ENCODE data around the gene HPS4.
A peak's percentile ranks its signal among the peaks of the same experiment; 100 is the strongest.

The HPS4 gene

GRCh38 chr22:26463101-26463661, 20.4 kb downstream of the HPS4 start:
- H3K27ac Mint-ChIP-seq: no peak overlapping the region
- H3K36me3 Mint-ChIP-seq: peaks cover 75% of the 10 kb centered on the region
- no peak for ATAC-seq
- no peak overlapping the region for H3K4me3 Mint-ChIP-seq
- H3K4me1 Mint-ChIP-seq: no peaks in the 10 kb centered on the region
- H3K9me3 Mint-ChIP-seq: no peaks in the 10 kb centered on the region
- no peak for DNase-seq (ENCODE audit: low spot score in 2 of 2)

GRCh38 chr22:26462641-26463040, 20.9 kb downstream of the HPS4 start:
- Mint-ChIP-seq H3K9me3 (no peaks in the 10 kb centered on the region), H3K4me1 (no peaks in the 10 kb centered on the region), H3K27ac (no peak overlapping the region), H3K4me3 (no peak overlapping the region), H3K36me3 (peaks cover 75% of the 10 kb centered on the region)
- DNase-seq (ENCODE audit: low spot score in 2 of 2) (no peak), ATAC-seq (no peak)

- DNase-seq (ENCODE audit: low spot score in 2 of 2): no peak
- peaks cover 75% of the 10 kb centered on the region for H3K36me3 Mint-ChIP-seq
- H3K9me3 Mint-ChIP-seq: no peaks in the 10 kb centered on the region
- no peaks in the 10 kb centered on the region for H3K4me1 Mint-ChIP-seq
- no peak overlapping the region for H3K27ac Mint-ChIP-seq
- H3K4me3 Mint-ChIP-seq: no peak overlapping the region
- ATAC-seq: no peak
These were observed 21.5 kb downstream of the HPS4 start for GRCh38 chr22:26462051-26462450.

GRCh38 chr22:26461188-26461810, 22.3 kb downstream of the HPS4 start:
- Mint-ChIP-seq H3K9me3 (no peaks in the 10 kb centered on the region), H3K4me1 (no peaks in the 10 kb centered on the region), H3K4me3 (no peak overlapping the region), H3K27ac (no peak overlapping the region), H3K36me3 (peaks cover 75% of the 10 kb centered on the region)
- DNase-seq (ENCODE audit: low spot score in 2 of 2) (peak; percentile 15 to 64), ATAC-seq (no peak)

- Mint-ChIP-seq H3K27ac (no peak overlapping the region), H3K4me3 (no peak overlapping the region), H3K9me3 (no peaks in the 10 kb centered on the region), H3K36me3 (peaks cover 68% of the 10 kb centered on the region), H3K4me1 (no peaks in the 10 kb centered on the region)
- ATAC-seq: no peak
- DNase-seq (ENCODE audit: low spot score in 2 of 2): no peak
These were observed 23.4 kb downstream of the HPS4 start for GRCh38 chr22:26460202-26460601.

GRCh38 chr22:26457661-26458272, 25.8 kb downstream of the HPS4 start:
- peaks cover 59% of the 10 kb centered on the region for H3K36me3 Mint-ChIP-seq
- ATAC-seq (no peak), DNase-seq (ENCODE audit: low spot score in 2 of 2) (no peak)
- H3K9me3 Mint-ChIP-seq: no peaks in the 10 kb centered on the region
- no peak overlapping the region for H3K27ac Mint-ChIP-seq
- H3K4me3 Mint-ChIP-seq: no peak overlapping the region
- H3K4me1 Mint-ChIP-seq: no peaks in the 10 kb centered on the region

- no peak overlapping the region for H3K4me3 Mint-ChIP-seq
- DNase-seq (ENCODE audit: low spot score in 2 of 2) (no peak), ATAC-seq (no peak)
- peak overlapping the region; percentile 32 for H3K27ac Mint-ChIP-seq
- H3K36me3 Mint-ChIP-seq: peaks cover 66% of the 10 kb centered on the region
- no peaks in the 10 kb centered on the region for H3K4me1 Mint-ChIP-seq
- H3K9me3 Mint-ChIP-seq: no peaks in the 10 kb centered on the region
These were observed 29.6 kb downstream of the HPS4 start for GRCh38 chr22:26453812-26454500.

- no peak for ATAC-seq
- Mint-ChIP-seq H3K4me1 (no peaks in the 10 kb centered on the region), H3K9me3 (no peaks in the 10 kb centered on the region), H3K36me3 (peaks cover 59% of the 10 kb centered on the region), H3K27ac (peak overlapping the region; percentile 32), H3K4me3 (no peak overlapping the region)
- no peak for DNase-seq (ENCODE audit: low spot score in 2 of 2)
These were observed 30.4 kb downstream of the HPS4 start for GRCh38 chr22:26453216-26453615.

GRCh38 chr22:26452236-26453016, 31.2 kb downstream of the HPS4 start:
- DNase-seq (ENCODE audit: low spot score in 2 of 2): no peak
- H3K4me3 Mint-ChIP-seq: no peak overlapping the region
- H3K4me1 Mint-ChIP-seq: no peaks in the 10 kb centered on the region
- no peak for ATAC-seq
- H3K27ac Mint-ChIP-seq: no peak overlapping the region
- no peaks in the 10 kb centered on the region for H3K9me3 Mint-ChIP-seq
- peaks cover 57% of the 10 kb centered on the region for H3K36me3 Mint-ChIP-seq

GRCh38 chr22:26450453-26451185, 33.0 kb downstream of the HPS4 start:
- Mint-ChIP-seq H3K9me3 (no peaks in the 10 kb centered on the region), H3K27ac (peak overlapping the region; percentile 17), H3K4me3 (no peak overlapping the region), H3K36me3 (peaks cover 45% of the 10 kb centered on the region), H3K4me1 (no peaks in the 10 kb centered on the region)
- ATAC-seq: no peak
- no peak for DNase-seq (ENCODE audit: low spot score in 2 of 2)

- no peak for DNase-seq (ENCODE audit: low spot score in 2 of 2)
- no peak for ATAC-seq
- Mint-ChIP-seq H3K9me3 (no peaks in the 10 kb centered on the region), H3K27ac (peak overlapping the region; percentile 40), H3K4me1 (no peaks in the 10 kb centered on the region), H3K4me3 (no peak overlapping the region), H3K36me3 (peaks cover 57% of the 10 kb centered on the region)
These were observed 34.6 kb downstream of the HPS4 start for GRCh38 chr22:26448941-26449340.

GRCh38 chr22:26448334-26448733, 35.2 kb downstream of the HPS4 start:
- Mint-ChIP-seq H3K4me3 (no peak overlapping the region), H3K9me3 (no peaks in the 10 kb centered on the region), H3K27ac (peak overlapping the region; percentile 40), H3K4me1 (no peaks in the 10 kb centered on the region), H3K36me3 (peaks cover 57% of the 10 kb centered on the region)
- DNase-seq (ENCODE audit: low spot score in 2 of 2) (no peak), ATAC-seq (no peak)

GRCh38 chr22:26447584-26448329, 35.8 kb downstream of the HPS4 start:
- H3K36me3 Mint-ChIP-seq: peaks cover 61% of the 10 kb centered on the region
- H3K9me3 Mint-ChIP-seq: no peaks in the 10 kb centered on the region
- no peak for DNase-seq (ENCODE audit: low spot score in 2 of 2)
- no peak for ATAC-seq
- H3K4me3 Mint-ChIP-seq: no peak overlapping the region
- peak overlapping the region; percentile 29 for H3K27ac Mint-ChIP-seq
- no peaks in the 10 kb centered on the region for H3K4me1 Mint-ChIP-seq

- Mint-ChIP-seq H3K36me3 (peaks cover 61% of the 10 kb centered on the region), H3K4me3 (no peak overlapping the region), H3K27ac (peak overlapping the region; percentile 29), H3K9me3 (no peaks in the 10 kb centered on the region), H3K4me1 (no peaks in the 10 kb centered on the region)
- no peak for DNase-seq (ENCODE audit: low spot score in 2 of 2)
- no peak for ATAC-seq
These were observed 36.6 kb downstream of the HPS4 start for GRCh38 chr22:26446808-26447515.
